Uterus (tissue), 2 donors: ENCODE data around the gene PRDM2.

Source experiments
- POLR2A ChIP-seq, 2 donors: fragments of 450-650 bp; IDR thresholded peaks; one replicate each; pipeline ENCODE4 v1.6.1; 2016; ENCODE audit warnings: antibody characterized with exemption in 2 of 2, mild to moderate bottlenecking in 1 of 2, moderate library complexity in 1 of 2
- TF ChIP-seq, protein P1 (sequence below), 4 experiments: fragments of 200-600 bp in 2 of 4; fragments of 450-650 bp in 2 of 4; sonication (generic) in 2 of 4; IDR thresholded peaks; one replicate each; pipeline ENCODE4 v1.5.1; 2016 to 2019; ENCODE audit warnings: antibody characterized with exemption in 4 of 4, mild to moderate bottlenecking in 2 of 4, moderate library complexity in 1 of 4

- TF ChIP-seq, protein P1, sequence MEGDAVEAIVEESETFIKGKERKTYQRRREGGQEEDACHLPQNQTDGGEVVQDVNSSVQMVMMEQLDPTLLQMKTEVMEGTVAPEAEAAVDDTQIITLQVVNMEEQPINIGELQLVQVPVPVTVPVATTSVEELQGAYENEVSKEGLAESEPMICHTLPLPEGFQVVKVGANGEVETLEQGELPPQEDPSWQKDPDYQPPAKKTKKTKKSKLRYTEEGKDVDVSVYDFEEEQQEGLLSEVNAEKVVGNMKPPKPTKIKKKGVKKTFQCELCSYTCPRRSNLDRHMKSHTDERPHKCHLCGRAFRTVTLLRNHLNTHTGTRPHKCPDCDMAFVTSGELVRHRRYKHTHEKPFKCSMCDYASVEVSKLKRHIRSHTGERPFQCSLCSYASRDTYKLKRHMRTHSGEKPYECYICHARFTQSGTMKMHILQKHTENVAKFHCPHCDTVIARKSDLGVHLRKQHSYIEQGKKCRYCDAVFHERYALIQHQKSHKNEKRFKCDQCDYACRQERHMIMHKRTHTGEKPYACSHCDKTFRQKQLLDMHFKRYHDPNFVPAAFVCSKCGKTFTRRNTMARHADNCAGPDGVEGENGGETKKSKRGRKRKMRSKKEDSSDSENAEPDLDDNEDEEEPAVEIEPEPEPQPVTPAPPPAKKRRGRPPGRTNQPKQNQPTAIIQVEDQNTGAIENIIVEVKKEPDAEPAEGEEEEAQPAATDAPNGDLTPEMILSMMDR (IDR thresholded peaks at IDR 0.05) = no peak
- TF ChIP-seq POLR2A (IDR thresholded peaks at IDR 0.05) = no peak
These were observed 129.3 kb downstream of the PRDM2 start for GRCh38 chr1:13829152-13829769.
